Posterior vena cava (tissue), 2 donors: ENCODE measurements around the gene KDM4C. TPM values are rescaled to one million over a fixed set of nuclear protein-coding genes. Genes with fewer than 3 reads are reported as not detected.
"Not testable (repeated sequence)": the region's sequence is repeated elsewhere in the genome, so short reads cannot be mapped to it uniquely, and the experiment has no call there.

ENCODE experiments used
- DNase-seq: peaks from one replicate; pipeline ENCODE4 v3.0.0-alpha.2; 2020; ENCODE audit warnings: low spot score
- intact Hi-C, 2 donors: fragments of 100-400 bp; cut with DNase I; formaldehyde crosslinking; loops; one replicate each; pipeline versions ENCODE4 v1.14.1 to v1.14.2; 2022 to 2023
- long read RNA-seq, 2 donors: library from polyadenylated mRNA; unstranded; transcript quantifications; one replicate each; pipeline ENCODE4 v2.0.0, GENCODE V29; 2020 to 2021
- total RNA-seq, 2 donors: library from RNA; stranded (reverse); fragmentation: NEBNext Ultra II Directional; extraction: Animal tissue kit (Norgen Biotek cat#: 25700); gene quantifications; one replicate each; pipeline ENCODE4 v1.2.1, GENCODE V29; 2021
- donor health status: DM: yes; HTN: yes; CAD: no.
- donor health status: DM: yes; HTN: yes; CAD: no.

KDM4C gene
- total RNA-seq: 10 to 100 TPM; 31.1 to 36.7 TPM
- long read RNA-seq, donor 1, full-length matches to known transcripts: 7 of 21 reads
- long read RNA-seq, donor 1, partial matches to known transcripts: 5 of 21 reads
- long read RNA-seq, donor 1, other reads (novel, unspliced or antisense): 9 of 21 reads
- long read RNA-seq, donor 2, partial matches to known transcripts: 4 of 10 reads
- long read RNA-seq, donor 2, other reads (novel, unspliced or antisense): 5 of 10 reads

DNA sequence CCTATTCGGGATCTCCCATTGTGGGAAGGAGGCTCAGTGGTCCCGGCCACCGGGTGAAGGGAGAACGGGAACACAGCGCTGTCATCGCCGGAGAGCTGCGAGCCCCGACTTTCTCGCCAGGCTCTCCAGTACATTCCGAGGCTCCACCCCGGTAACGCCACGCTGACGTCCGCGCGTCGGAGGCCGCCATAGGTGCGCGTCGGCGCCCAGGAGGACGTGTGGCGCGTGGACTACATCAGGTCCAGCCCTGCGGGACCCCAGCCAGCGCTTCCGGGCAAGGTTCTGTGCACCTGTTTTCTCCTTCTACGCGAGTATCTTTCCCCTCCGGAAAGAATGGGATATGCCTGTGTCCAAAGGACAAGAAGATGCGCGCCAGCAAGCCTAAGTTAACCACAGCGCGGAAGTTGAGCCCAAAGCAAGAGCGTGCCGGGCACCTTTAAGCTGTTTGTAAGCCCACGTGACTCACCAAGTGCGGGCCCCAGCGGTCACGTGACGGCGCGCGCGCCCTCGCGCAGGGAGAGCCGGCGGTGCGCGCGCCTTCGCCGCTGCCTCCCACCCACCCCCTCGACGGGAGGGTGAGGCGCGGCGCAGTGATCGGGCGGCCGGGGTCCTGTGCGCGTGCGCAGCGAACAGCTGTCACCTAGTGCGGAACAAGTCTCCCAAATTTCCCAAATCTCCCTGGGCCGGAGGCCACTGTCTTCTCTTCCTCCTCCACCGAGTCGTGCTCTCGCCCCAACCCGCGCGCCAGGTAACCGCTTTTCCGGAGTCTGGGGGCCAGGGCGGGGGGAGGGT is at the start of gene KDM4C:
Gene KDM4C (plus strand): TSS at position 518 of the 792 bp plus-strand sequence. CDS start 35,016 bp downstream, outside the sequence.
- DNase-seq: peak; percentile 98
- intact Hi-C loops: loop anchor here in 1 of 2 donors (1.0 kb wide), 1 partner anchor 21 kb away; no protein-coding TSS in a partner anchor

DNA sequence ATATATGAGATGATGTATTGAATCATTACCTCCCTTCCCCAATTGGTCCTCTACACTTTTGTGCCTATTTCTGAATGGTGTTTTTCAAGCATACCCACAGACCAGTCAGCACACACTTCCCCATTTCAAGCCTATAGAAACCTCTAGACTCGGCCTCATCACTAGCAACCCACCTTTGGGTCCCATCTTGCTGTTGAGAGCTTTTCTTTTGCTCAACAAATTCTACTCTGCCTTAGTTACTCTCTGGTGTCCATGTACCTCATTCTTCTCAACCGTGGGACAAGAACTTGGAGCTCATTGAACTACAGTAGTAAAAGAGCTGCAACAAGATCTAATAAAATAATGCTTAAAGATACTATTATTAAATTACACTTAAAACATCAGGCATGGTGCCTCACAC is 49.0 kb upstream of the KDM4C start:
- intact Hi-C loops: no loop called here
- DNase-seq: peak; percentile 1

DNA sequence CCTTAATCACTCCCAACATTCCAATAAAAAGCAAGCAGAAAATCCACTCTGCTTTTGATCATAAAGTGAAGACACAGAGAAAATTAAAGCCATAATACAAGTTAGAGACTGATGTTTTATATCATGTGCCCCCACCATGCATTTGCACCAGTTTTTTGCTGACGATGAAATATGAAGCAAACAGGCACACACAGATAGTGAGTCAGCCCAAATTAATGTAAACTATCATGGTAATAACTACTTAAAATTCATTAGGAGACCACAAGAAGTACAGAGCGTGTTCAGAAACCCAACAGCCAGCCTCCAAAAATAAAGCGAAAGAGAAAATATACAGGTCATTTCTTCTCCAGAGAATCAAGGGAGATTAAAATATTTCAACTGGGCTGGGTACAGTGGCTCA is 46.4 kb upstream of the KDM4C start:
- intact Hi-C loops: no loop called here
- no peak for DNase-seq

DNA sequence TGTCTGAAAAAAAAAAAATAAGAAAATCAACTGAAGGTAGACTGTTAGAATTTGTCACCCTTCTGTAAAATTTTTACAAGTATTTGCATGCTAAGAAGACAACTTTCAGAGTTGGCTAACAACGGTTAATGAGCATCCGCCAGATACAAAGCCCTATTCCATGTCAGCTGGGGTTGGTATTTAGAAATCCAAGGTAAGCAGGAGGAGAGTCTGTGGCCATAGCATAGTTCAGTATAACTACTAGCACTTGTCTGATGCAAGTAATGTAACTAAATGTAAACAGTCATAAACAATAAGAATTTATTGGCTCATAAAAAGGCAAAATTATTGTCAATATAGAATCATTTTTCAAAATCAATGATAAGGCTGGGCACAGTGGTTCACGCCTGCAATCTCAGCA is 45.7 kb upstream of the KDM4C start:
- intact Hi-C loops: no loop called here
- no peak for DNase-seq

DNA sequence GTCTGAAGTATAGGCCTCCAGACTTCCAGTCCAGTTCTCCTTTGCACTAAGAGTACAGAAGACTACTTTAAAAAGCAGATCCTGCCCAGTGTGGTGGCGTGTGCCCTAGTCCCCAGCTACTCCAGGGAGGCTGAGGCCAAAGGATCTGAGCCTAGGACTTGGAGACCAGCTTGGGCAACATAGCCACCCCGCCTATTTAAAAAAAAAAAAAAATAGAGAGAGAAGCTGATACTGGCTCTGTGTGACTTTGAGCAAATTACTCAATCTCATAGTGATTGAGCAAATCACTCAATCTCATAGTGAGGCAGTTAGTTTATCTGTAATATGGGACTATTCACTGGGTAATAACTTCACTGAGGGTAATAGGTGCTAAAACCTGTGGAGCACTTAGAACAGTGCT is 43.6 kb upstream of the KDM4C start:
- DNase-seq: peak; percentile 19
- intact Hi-C loops: no loop called here

DNA sequence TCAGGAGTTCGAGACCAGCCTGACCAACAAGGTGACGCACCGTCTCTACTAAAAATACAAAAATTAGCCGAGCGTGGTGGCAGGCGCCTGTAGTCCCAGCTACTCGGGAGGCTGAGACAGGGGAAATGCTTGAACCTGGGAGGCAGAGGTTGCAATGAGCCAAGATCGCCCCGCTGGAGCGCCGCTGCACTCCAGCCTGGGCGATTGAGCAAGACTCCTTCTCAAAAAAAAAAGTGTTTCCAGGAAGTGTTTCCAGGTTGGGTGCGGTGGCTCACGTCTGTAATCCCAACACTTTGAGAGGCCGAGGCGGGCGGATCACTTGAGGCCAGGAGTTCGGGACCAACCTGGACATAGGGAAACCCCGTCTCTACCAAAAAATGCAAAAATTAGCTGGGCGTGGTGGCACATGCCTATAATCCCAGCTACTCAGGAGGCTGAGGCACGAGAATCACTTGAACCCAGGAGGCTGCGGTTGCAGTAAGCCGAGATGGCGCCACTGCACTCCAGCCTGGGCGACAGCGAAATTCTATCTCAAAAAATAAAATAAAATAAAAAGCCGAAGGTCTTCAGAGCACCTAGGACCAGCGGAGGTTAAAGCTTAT is 42.5 kb upstream of the KDM4C start:
- peak; percentile 18 for DNase-seq
- intact Hi-C loops: not testable (repeated sequence)

DNA sequence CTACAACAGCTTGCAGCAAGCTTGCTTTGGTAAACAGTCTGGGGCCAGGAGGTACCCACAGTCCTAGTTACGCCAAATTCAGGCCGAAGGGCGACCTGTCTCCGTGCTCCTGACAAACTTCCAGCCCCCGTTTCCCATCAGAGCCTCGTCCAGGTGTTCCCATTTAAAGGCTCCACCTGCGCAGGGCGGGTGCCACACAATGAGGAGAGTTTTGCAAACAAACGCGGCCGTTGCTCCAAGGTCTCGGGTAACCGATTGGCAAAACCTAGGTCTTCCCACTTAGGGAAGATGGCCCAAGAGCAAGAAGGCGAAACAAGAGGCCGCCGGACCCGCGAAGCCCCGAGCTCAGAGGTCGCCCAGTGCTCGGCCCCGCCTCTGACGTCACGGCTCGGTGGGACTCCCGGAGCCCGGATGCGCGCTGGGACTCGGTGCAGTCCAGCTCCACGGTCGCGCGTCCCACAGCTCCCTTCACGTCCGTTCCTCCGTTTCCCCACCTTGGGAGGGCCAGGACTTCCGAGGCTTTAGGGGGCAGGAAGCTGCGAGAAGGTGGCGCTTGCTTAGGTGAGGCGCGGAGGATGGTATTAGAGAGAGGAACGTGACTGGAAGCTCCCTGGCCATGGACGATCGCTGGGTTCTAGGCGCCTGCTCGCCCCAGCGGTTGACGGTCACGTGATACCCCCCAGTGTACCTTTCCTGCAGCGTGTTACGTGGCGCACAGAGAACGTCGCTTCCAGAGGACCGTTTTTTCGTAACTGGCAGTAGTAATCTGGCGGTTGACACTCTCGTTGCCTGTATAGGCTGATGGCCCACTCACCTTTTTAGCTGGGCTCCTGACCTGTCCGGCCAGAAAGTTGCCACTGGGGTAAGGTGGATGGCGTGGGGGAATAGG is 41.8 kb upstream of the KDM4C start:
- DNase-seq: peak; percentile 88
- intact Hi-C loops: no loop called here

DNA sequence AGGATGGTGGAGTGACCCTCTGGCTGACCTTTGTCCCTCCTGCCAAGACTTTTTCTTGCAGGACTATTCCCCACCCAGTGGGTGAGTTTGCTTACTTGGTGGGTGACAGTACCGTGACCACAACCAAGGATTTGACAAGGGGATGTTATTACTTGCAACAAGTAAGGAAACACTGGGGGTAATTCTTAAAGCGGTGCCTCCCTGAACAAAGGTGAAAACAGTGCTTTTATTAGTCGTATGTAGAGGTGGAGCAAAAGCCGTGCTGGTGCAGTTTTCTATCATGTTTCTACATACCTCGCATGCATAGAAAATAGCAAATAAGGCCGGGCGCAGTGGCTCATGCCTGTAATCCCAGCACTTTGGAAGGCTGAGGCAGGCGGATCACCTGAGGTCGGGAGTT is 41.0 kb upstream of the KDM4C start:
- intact Hi-C loops: no loop called here
- no peak for DNase-seq

DNA sequence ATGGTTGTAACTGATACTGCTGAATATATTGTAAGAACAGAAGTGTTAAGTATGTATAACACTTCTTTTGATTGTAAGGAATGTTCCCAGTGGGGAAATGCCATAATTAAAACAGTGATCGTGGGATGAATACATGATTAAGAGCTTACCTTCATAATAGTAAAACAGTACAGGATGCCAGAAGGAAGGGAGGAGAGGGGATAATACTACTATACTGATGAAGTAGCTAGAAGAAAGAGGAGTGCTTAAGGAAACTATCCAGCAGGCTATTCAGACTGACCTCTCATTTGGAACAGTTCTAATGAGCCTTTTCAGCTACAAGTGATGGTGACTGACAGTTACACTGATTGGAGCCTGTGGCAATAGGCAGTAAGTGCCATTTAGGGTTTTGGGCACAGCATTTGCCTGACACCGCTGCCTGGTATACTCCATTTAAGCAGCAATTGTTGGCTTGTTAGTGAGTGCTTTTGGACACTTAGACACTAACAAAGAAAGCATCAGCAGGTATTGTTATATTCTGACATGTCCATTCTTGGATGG is 33.8 kb upstream of the KDM4C start:
- no peak for DNase-seq
- intact Hi-C loops: no loop called here

DNA sequence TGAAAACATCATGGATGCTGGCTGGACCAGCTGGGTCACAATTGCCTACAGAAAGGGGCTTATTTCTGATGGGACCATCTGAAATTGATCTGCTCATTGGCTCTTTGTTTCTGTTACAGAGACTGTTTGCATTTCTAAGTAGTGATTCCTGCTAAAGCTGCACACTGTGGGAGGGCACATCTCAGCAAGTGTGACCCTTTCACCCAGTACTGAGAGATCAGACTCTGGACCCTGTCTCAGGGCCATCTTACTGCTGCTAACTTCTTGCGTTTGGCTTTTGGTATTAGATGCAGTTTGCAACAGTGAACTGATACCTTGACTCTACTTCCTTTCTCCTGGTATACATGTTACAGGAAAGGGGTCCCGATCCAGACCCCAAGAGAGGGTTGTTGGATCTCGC is 24.5 kb upstream of the KDM4C start:
- DNase-seq: peak; percentile 4
- intact Hi-C loops: no loop called here

DNA sequence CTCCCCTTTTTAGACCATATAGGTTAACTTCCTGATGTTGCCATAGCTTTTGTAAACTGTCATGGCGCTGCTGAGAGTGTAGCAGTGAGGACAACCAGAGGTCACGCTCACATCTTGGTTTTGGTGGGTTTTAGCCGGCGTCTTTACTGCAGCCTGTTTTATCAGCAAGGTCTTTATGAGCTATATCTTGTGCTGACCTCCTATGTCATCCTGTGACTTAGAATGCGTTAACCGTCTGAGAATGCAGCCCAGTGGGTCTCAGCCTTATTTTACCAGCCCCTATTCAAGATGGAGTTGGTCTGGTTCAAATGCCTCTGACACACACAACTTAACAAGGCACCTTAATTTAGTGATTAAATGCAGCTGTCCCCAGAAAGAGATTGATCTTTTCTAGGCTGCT is 23.9 kb upstream of the KDM4C start:
- intact Hi-C loops: no loop called here
- peak; percentile 10 for DNase-seq

DNA sequence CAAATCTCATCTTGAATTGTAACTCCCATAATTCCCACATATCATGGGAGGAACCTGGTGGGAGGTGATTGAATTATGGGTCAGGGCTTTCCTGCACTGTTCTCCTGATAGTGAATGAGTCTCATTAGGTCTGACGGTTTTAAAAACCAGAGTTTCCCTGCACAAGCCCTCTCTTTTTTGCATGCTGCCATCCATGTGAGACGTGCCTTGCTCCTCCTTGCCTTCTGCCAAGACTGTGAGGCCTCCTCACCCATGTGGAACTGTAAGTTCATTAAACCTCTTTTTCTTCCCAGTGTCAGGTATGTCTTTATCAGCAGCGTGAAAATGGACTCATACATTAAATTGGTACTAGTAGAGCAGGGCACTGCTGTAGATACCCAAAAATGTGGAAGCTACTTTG is 22.4 kb upstream of the KDM4C start:
- DNase-seq: no peak
- intact Hi-C loops: no loop called here

DNA sequence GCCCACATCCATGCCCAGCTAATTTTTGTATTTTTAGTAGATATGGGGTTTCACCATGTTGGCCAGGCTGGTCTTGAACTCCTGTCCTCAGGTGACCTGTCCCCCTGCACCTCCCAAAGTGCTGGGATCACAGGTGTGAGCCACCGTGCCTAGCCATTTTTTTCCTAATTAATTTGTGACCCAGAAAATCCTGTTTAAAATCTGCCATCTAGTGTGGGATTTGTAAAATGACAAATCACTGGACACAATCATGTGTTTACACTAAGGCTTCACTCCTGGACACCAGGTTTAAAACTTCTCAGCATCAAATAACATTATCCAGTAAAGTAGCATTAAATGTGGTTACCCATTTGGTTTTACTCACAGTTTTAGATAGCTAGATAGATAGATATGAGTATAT is 18.6 kb upstream of the KDM4C start:
- intact Hi-C loops: no loop called here

DNA sequence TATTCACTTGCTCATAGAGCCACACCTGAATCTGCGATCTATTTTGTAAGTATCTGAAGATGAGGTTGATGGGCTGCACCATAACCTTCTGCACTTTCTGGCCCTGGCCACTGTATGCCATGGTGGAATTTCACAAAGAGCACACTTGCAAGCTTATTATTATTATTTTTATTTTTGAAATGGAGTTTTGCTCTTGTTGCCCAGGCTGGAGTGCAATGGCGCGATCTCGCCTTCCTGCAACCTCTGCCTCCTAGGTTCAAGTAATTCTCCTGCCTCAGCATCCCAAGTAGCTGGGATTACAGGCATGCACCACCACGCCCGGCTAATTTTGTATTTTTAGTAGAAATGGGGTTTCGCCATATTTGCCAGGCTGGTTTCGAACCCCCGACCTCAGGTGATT is 8.9 kb upstream of the KDM4C start:
- intact Hi-C loops, DNase-seq: not testable (repeated sequence)

More for the DNA sequence above, 18.6 kb upstream of the KDM4C start:
- peak; percentile 41 for DNase-seq

DNA sequence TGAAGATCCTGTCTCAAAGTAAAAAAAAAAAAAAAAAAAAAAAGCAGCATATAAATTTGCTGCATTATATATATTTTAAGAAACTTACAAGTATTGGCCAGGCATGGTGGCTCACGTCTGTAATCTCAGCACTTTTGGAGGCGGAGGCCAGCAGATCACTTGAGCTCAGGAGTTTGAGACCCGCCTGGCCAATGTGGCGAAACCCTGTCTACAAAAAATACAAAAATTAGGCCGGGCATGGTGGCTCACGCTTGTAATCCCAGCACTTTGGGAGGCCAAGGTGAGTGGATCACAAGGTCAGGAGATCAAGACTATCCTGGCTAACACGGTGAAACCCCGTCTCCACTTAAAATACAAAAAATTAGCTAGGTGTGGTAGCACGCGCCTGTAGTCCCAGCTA is 2.9 kb upstream of the KDM4C start:
- DNase-seq, intact Hi-C loops: not testable (repeated sequence)

DNA sequence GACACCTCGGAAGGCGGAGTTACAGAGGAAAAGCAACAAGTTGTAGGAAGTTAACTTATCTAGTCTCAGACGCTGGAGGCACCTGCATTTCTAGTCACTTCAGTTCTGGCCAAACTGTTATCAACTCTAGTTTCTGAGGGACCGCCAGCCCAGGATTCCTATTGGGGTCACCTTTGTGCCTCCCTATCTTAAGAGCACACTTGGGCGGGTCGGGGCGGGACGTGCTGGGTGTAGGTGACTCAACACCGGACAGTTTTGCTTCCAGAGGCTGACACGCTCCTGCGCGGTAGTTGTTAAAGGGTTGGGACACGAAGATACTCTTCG is 679 bp upstream of the KDM4C start:
- intact Hi-C loops: no loop called here
- DNase-seq: no peak

DNA sequence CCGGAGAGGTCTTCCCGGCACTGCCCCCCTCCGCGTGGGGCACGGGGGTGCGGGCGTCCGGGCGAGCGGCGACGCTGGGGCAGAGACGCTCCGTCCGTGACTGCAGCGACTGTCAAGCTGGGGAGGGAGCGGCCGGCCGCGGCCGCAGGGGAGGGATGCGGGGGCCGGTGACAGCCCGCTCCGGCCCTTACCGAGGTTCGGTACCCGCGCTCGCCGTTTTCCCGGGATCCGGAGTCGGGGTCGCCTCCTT is 400 bp downstream of the KDM4C start:
- DNase-seq: no peak
- intact Hi-C loops: loop anchor here in 1 of 2 donors (1.0 kb wide), 1 partner anchor 20 kb away; no protein-coding TSS in a partner anchor

DNA sequence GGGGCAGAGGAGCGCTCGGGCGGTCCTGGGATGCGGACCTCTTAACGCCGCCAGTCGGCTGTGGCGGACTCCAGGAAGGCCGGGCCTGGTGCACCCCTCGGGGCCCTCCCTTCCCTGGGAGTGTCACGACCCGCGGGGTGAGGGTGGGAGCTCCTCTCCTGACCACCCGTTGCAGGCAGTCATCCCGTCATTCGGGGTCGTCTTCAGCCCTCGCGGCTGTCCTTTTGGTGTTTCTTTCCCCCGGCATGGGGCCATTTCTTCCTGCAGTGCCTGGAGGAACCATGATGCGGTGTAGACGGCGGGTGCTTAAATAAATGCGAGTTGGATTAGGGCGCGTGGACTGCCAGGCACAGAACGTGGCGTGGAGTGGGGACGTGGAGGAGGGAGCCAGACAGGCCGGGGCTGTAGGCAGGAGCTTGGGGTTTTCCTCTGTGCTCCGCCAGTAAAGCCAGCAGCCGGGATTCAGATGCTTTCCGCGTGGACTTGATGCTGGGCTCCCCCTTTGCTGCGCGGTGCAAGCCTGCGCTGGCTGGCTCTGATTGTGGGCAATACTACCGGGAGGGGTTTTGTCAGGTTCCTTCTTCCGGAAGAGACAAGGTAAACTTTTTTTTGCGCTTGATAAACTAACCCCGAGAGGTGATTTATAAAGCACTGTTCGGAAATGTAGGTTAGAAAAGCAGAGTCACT is 868 bp downstream of the KDM4C start:
- intact Hi-C loops: loop anchor here in 1 of 2 donors (1.0 kb wide), 1 partner anchor 20 kb away; no protein-coding TSS in a partner anchor
- DNase-seq: peak; percentile 87
